NB4 (cell line): ENCODE data around the gene BARHL2.

Experiments
- MYC ChIP-seq: IDR thresholded peaks from 2 replicates; pipeline ENCODE4 v1.6.1; 2011; ENCODE audit warnings: low read depth, low read length
- TF ChIP-seq, protein P1 (sequence below): IDR thresholded peaks from one replicate; pipeline ENCODE4 v1.5.1; 2012; ENCODE audit warnings: low read depth, low read length

DNA sequence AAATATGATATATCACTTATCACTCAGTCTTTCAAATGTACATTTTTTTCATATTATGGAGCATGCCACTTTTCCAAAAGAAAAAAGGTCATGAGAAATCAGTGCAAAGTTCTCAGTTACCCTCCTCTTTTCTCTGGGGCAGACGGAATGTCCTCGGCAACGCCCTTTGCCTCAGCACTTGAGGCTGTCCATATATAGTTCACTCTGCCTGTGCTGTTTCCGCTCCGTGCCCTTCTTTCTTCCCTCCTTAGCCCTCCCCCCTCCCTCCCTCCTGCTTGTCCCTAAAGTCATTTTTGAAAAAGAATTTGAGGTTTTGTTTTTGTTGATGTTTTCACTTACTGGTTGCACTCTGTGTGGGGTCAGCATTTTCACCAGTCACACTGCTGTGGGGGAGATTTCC, 5.4 kb downstream of the BARHL2 start:
- TF ChIP-seq, protein P1, sequence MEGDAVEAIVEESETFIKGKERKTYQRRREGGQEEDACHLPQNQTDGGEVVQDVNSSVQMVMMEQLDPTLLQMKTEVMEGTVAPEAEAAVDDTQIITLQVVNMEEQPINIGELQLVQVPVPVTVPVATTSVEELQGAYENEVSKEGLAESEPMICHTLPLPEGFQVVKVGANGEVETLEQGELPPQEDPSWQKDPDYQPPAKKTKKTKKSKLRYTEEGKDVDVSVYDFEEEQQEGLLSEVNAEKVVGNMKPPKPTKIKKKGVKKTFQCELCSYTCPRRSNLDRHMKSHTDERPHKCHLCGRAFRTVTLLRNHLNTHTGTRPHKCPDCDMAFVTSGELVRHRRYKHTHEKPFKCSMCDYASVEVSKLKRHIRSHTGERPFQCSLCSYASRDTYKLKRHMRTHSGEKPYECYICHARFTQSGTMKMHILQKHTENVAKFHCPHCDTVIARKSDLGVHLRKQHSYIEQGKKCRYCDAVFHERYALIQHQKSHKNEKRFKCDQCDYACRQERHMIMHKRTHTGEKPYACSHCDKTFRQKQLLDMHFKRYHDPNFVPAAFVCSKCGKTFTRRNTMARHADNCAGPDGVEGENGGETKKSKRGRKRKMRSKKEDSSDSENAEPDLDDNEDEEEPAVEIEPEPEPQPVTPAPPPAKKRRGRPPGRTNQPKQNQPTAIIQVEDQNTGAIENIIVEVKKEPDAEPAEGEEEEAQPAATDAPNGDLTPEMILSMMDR = no peak
- TF ChIP-seq MYC = no peak
